ENCODE measurements around the gene OR52I1.

Gene OR52I1

GRCh38 chr11:4593739-4594138, at the start of gene OR52I1:
Gene OR52I1 (plus strand): TSS chr11:4594039. CDS start chr11:4594039, 0 bp downstream.
- DNase-seq (ENCODE audit: low spot score) = no peak

GRCh38 chr11:4544891-4545290, 48.9 kb upstream of the OR52I1 start, which contains the start of gene OR52M1:
Gene OR52M1 (plus strand): TSS chr11:4545191. CDS start chr11:4545191, 0 bp downstream.
- DNase-seq (ENCODE audit: low spot score) = no peak

- no peak for DNase-seq (ENCODE audit: low spot score)
Measured at GRCh38 chr11:4546878-4547277, 47.0 kb upstream of the OR52I1 start.

- no peak for DNase-seq (ENCODE audit: low spot score)
Measured at GRCh38 chr11:4547416-4547815, 46.4 kb upstream of the OR52I1 start.

- no peak for DNase-seq (ENCODE audit: low spot score)
Measured at GRCh38 chr11:4551346-4551979, 42.4 kb upstream of the OR52I1 start.

- DNase-seq (ENCODE audit: low spot score) = no peak
Measured at GRCh38 chr11:4559527-4560440, 34.1 kb upstream of the OR52I1 start.

GRCh38 chr11:4560467-4560866, 33.4 kb upstream of the OR52I1 start:
- DNase-seq (ENCODE audit: low spot score) = no peak

- DNase-seq (ENCODE audit: low spot score) = no peak
Measured at GRCh38 chr11:4565371-4565770, 28.5 kb upstream of the OR52I1 start.

- no peak for DNase-seq (ENCODE audit: low spot score)
Measured at GRCh38 chr11:4569075-4569474, 24.8 kb upstream of the OR52I1 start.

- DNase-seq (ENCODE audit: low spot score) = no peak
Measured at GRCh38 chr11:4576880-4577279, 17.0 kb upstream of the OR52I1 start.

- no peak for DNase-seq (ENCODE audit: low spot score)
Measured at GRCh38 chr11:4577761-4578160, 16.1 kb upstream of the OR52I1 start.

GRCh38 chr11:4578624-4579023, 15.2 kb upstream of the OR52I1 start:
- DNase-seq (ENCODE audit: low spot score) = no peak

GRCh38 chr11:4580124-4580523, 13.7 kb upstream of the OR52I1 start:
- no peak for DNase-seq (ENCODE audit: low spot score)

- no peak for DNase-seq (ENCODE audit: low spot score)
Measured at GRCh38 chr11:4581443-4581842, 12.4 kb upstream of the OR52I1 start, which contains the start of gene OR52I2. Gene OR52I2 (plus strand): TSS chr11:4581743.

GRCh38 chr11:4589017-4589416, 4.8 kb upstream of the OR52I1 start:
- DNase-seq (ENCODE audit: low spot score) = no peak

- DNase-seq (ENCODE audit: low spot score) = no peak
Measured at GRCh38 chr11:4605057-4605456, 11.2 kb downstream of the OR52I1 start.

- DNase-seq (ENCODE audit: low spot score) = no peak
Measured at GRCh38 chr11:4606231-4607015, 12.6 kb downstream of the OR52I1 start.

GRCh38 chr11:4607096-4607495, 13.3 kb downstream of the OR52I1 start:
- no peak for DNase-seq (ENCODE audit: low spot score)

GRCh38 chr11:4607781-4608666, 14.2 kb downstream of the OR52I1 start, which contains the start of gene TRIM68:
Gene TRIM68 (minus strand): TSS chr11:4608231. CDS start chr11:4605504, 2,727 bp downstream.
- DNase-seq (ENCODE audit: low spot score) = peak; percentile 99

GRCh38 chr11:4610258-4610935, 16.6 kb downstream of the OR52I1 start:
- peak; percentile 19 for DNase-seq (ENCODE audit: low spot score)

GRCh38 chr11:4611986-4612385, 18.1 kb downstream of the OR52I1 start:
- DNase-seq (ENCODE audit: low spot score) = no peak
